ENCODE data around the gene HOXB3. TPM values are rescaled to one million over a fixed set of nuclear protein-coding genes. Genes with fewer than 3 reads are reported as not detected.
A peak's percentile ranks its signal among the peaks of the same experiment; 100 is the strongest.

HOXB3 gene
- total RNA-seq, 8 experiments from 2014 or later = 20.6 to 111 (median 52.1) TPM

GRCh38 chr17:48499735-48500434 is 90.2 kb downstream of the HOXB3 start:
- Histone ChIP-seq H3K4me1 (replicated peaks in 1 of 2) (peaks cover 10 to 30% of the 10 kb centered on the region in 2 donors), H3K4me3 (no peak overlapping the region), H3K27ac (no peak overlapping the region)
- peak in 2 of 8 experiments; percentile 45 to 68 for ATAC-seq (replicated peaks in 6 of 8)
- in situ Hi-C loops (cut with MboI; ENCODE audit: low pct_unique_long_range_greater_than_20kb in 2 of 9, low sequenced_read_pairs in 9 of 9, unreplicated experiment in 9 of 9) = no loop called here
- WGBS, 10 experiments = 50 to 100% (median 75%) methylated on average over 1 to 4 of the region's 5 CpGs; no CpG with 5 or more reads in 2 of the 10 experiments

GRCh38 chr17:48499248-48499647 is 90.8 kb downstream of the HOXB3 start:
- 57 to 100% (median 98%) methylated on average over 1 to 3 of the region's 3 CpGs; no CpG with 5 or more reads in 6 of the 10 experiments for WGBS, 10 experiments
- Histone ChIP-seq H3K4me3 (no peak overlapping the region), H3K4me1 (replicated peaks in 1 of 2) (peaks cover 10 to 33% of the 10 kb centered on the region in 2 donors), H3K27ac (no peak overlapping the region)
- peak in 2 of 8 experiments; percentile 43 to 55 for ATAC-seq (replicated peaks in 6 of 8)
- in situ Hi-C loops (cut with MboI; ENCODE audit: low pct_unique_long_range_greater_than_20kb in 2 of 9, low sequenced_read_pairs in 9 of 9, unreplicated experiment in 9 of 9) = no loop called here

Other genes starting within 250 kb of the HOXB3 start
- 1 to 10 TPM in 6 of 8 experiments, not detected in 2; 1.2 to 7.1 (median 1.5) TPM for gene SKAP1, start 160.0 kb downstream of the HOXB3 start, total RNA-seq
- gene HOXB1, start 59.2 kb downstream of the HOXB3 start, total RNA-seq = 10 to 100 TPM in 1 of 8 experiments, 1 to 10 TPM in 3, under 1 TPM in 4; 0.22 to 38.7 (median 2.0) TPM
- gene HOXB2, start 45.1 kb downstream of the HOXB3 start, total RNA-seq = 10 to 100 TPM in 7 of 8 experiments, 1 to 10 TPM in 1; 9.3 to 54.4 (median 26.2) TPM
- gene HOXB4, start 11.9 kb downstream of the HOXB3 start, total RNA-seq = 10 to 100 TPM in 7 of 8 experiments, 1 to 10 TPM in 1; 8.8 to 32.0 (median 14.1) TPM
- 10 to 100 TPM in 6 of 8 experiments, 1 to 10 TPM in 2; 1.0 to 51.9 (median 15.8) TPM for gene HOXB5, start 3.5 kb upstream of the HOXB3 start, total RNA-seq
- 10 to 100 TPM in 6 of 8 experiments, 1 to 10 TPM in 2; 7.1 to 75.2 (median 35.3) TPM for gene HOXB6, start 14.7 kb upstream of the HOXB3 start, total RNA-seq
- 10 to 100 TPM in 7 of 8 experiments, 1 to 10 TPM in 1; 6.2 to 35.5 (median 23.7) TPM for gene HOXB7, start 20.8 kb upstream of the HOXB3 start, total RNA-seq
- gene HOXB8, start 25.1 kb upstream of the HOXB3 start, total RNA-seq = 100 to 1,000 TPM in 1 of 8 experiments, 10 to 100 TPM in 5, under 1 TPM in 2; 0.80 to 139 (median 63.2) TPM
- 100 to 1,000 TPM in 2 of 8 experiments, 10 to 100 TPM in 3, under 1 TPM in 3; 0.10 to 154 (median 67.8) TPM for gene HOXB9, start 36.1 kb upstream of the HOXB3 start, total RNA-seq
- gene PRAC1, start 132.3 kb upstream of the HOXB3 start, total RNA-seq = not detected
- not detected for gene PRAC2, start 132.9 kb upstream of the HOXB3 start, total RNA-seq
- gene HOXB13, start 138.5 kb upstream of the HOXB3 start, total RNA-seq = under 1 TPM in 7 of 8 experiments, not detected in 1; 0.05 to 0.70 (median 0.18) TPM
- gene TTLL6, start 227.0 kb upstream of the HOXB3 start, total RNA-seq = 1 to 10 TPM in 3 of 8 experiments, under 1 TPM in 3, not detected in 2; 0.36 to 3.9 (median 1.1) TPM
- gene CALCOCO2, start 240.8 kb upstream of the HOXB3 start, total RNA-seq = 10 to 100 TPM; 21.6 to 58.8 (median 42.8) TPM

Data from motor neuron (in vitro differentiated cells).